Gastrocnemius medialis (tissue), 4 donors: ENCODE measurements around the gene MAML3. TPM values are rescaled to one million over a fixed set of nuclear protein-coding genes. Genes with fewer than 3 reads are reported as not detected.

Experiments used
- ATAC-seq, 2 donors: fragments of 150-250 bp; one replicate each; pipeline ENCODE4 v1.9.1; 2016
- DNase-seq, 2 donors: peaks; one replicate each; pipeline ENCODE4 v3.0.0-alpha.2; 2019
- H3K27ac ChIP-seq, 4 donors: fragments of 200-600 bp; sonication (generic); 1 replicate in 1 of 4; 2 replicates in 3 of 4; pipeline ENCODE4 v1.5.1; 2016 to 2018; ENCODE audit warnings: mild to moderate bottlenecking in 2 of 4, moderate library complexity in 1 of 4
- H3K27me3 ChIP-seq, 3 donors: fragments of 200-600 bp; sonication (generic) in 2 of 3; 1 replicate in 1 of 3; 2 replicates in 2 of 3; pipeline versions ENCODE4 v1.5.1 to v1.6.0; 2016 to 2019; ENCODE audit warnings: mild to moderate bottlenecking in 1 of 3, moderate library complexity in 1 of 3
- H3K36me3 ChIP-seq, 2 donors: fragments of 200-600 bp; sonication (generic) in 1 of 2; one replicate each; pipeline ENCODE4 v1.5.1; 2017 to 2018
- H3K4me1 ChIP-seq, 2 donors: fragments of 200-600 bp; sonication (generic) in 1 of 2; one replicate each; pipeline ENCODE4 v1.5.1; 2016 to 2017; ENCODE audit warnings: mild to moderate bottlenecking in 2 of 2
- H3K4me3 ChIP-seq, 4 donors: fragments of 200-600 bp; sonication (generic) in 3 of 4; 1 replicate in 1 of 4; 2 replicates in 3 of 4; pipeline ENCODE4 v1.5.1; 2016 to 2019; ENCODE audit warnings: mild to moderate bottlenecking in 2 of 4
- H3K9me3 ChIP-seq, 3 donors: fragments of 200-600 bp; sonication (generic) in 2 of 3; 1 replicate in 1 of 3; 2 replicates in 2 of 3; pipeline ENCODE4 v1.5.1; 2016 to 2019
- POLR2A ChIP-seq, 2 donors: fragments of 450-650 bp; IDR thresholded peaks; one replicate each; pipeline ENCODE4 v1.6.1; 2017; ENCODE audit warnings: antibody characterized with exemption in 2 of 2, mild to moderate bottlenecking in 2 of 2, moderate library complexity in 2 of 2
- in situ Hi-C, 4 donors: fragments of 200-750 bp; cut with MboI; loops; one replicate each; pipeline versions ENCODE4 v1.15.0 to v1.8.0; 2017; ENCODE audit warnings: low sequenced_read_pairs in 4 of 4
- intact Hi-C: fragments of 100-400 bp; cut with DNase I; formaldehyde crosslinking; loops from one replicate; pipeline ENCODE4 v1.15.1; 2023; ENCODE audit warnings: low total_unique reads
- total RNA-seq, 4 donors: library from RNA; depleted of rRNA; stranded (reverse); fragments of >200 nt; gene quantifications; one replicate each; pipeline versions ENCODE4 v1.1.0 to v1.2.3, GENCODE V29; 2016
- TF ChIP-seq, protein P1 (sequence below), 5 experiments: fragments of 450-650 bp in 3 of 5; fragments of 200-600 bp in 2 of 5; sonication (generic) in 2 of 5; IDR thresholded peaks in 4 of 5; conservative IDR thresholded peaks in 1 of 5; 1 replicate in 4 of 5; 2 replicates in 1 of 5; pipeline ENCODE4 v1.5.1; 2016 to 2019; ENCODE audit warnings: antibody characterized with exemption in 5 of 5, mild to moderate bottlenecking in 3 of 5, moderate library complexity in 3 of 5

Gene MAML3
- total RNA-seq, 4 donors from 2014 or later: 0.98 to 1.5 (median 1.4) TPM

DNA sequence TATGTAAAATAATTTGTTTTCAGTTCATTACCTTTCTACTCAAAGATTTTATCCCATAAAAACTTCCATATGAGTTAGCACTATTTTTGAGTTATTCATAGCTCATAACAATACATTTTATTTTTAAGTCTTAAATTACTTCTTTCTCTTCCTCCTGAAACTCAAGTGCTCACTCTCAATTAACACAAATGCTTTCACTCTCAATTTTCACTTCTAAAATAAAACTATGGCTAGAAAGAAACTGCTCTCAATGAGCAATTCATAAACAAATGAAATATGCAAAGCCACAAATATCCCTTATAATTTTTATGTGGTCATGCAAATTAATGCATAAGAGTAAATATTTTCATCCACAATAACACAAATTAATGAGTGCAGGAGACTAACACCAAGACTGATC lies 38.8 kb downstream of the MAML3 start:
- no peaks in the 10 kb centered on the region for H3K36me3 ChIP-seq
- no peaks in the 10 kb centered on the region for H3K9me3 ChIP-seq
- no peaks in the 10 kb centered on the region for H3K27me3 ChIP-seq
- ATAC-seq (no peak), DNase-seq (no peak)
- in situ Hi-C loops: no loop called here
- H3K4me3 ChIP-seq: no peak overlapping the region
- no peak overlapping the region for H3K27ac ChIP-seq
- intact Hi-C loops: no loop called here
- no peaks in the 10 kb centered on the region for H3K4me1 ChIP-seq
- TF ChIP-seq, protein P1, sequence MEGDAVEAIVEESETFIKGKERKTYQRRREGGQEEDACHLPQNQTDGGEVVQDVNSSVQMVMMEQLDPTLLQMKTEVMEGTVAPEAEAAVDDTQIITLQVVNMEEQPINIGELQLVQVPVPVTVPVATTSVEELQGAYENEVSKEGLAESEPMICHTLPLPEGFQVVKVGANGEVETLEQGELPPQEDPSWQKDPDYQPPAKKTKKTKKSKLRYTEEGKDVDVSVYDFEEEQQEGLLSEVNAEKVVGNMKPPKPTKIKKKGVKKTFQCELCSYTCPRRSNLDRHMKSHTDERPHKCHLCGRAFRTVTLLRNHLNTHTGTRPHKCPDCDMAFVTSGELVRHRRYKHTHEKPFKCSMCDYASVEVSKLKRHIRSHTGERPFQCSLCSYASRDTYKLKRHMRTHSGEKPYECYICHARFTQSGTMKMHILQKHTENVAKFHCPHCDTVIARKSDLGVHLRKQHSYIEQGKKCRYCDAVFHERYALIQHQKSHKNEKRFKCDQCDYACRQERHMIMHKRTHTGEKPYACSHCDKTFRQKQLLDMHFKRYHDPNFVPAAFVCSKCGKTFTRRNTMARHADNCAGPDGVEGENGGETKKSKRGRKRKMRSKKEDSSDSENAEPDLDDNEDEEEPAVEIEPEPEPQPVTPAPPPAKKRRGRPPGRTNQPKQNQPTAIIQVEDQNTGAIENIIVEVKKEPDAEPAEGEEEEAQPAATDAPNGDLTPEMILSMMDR (IDR thresholded peaks at IDR 0.05 in 4 of 5, conservative IDR thresholded peaks at IDR 0.05 in 1 of 5): no peak
- TF ChIP-seq POLR2A (IDR thresholded peaks at IDR 0.05): no peak

DNA sequence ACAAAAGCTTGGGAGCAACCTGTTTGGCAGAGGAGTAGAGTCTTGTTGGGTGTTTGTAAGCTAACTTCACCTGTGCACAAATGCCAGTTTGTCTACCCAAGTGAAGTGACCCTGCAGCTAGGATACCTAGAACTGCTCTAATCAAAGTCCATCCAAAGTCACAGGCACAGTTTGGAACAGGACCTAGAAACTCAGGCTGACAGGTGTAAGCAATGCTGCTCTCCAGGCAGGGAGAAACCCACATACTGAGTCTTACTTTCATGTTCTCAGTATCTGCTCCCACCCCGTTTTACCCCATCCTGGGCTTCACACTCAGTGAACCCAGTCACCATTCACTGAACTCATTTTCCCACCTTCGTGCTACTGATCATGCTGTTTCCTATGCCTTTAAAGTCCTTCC lies 40.3 kb downstream of the MAML3 start:
- Histone ChIP-seq H3K4me3 (no peak overlapping the region), H3K27ac (no peak overlapping the region), H3K4me1 (no peaks in the 10 kb centered on the region), H3K27me3 (no peaks in the 10 kb centered on the region), H3K36me3 (no peaks in the 10 kb centered on the region), H3K9me3 (no peaks in the 10 kb centered on the region)
- intact Hi-C loops (no loop called here), in situ Hi-C loops (no loop called here)
- DNase-seq (no peak), ATAC-seq (no peak)
- TF ChIP-seq, protein P1 (IDR thresholded peaks at IDR 0.05 in 4 of 5, conservative IDR thresholded peaks at IDR 0.05 in 1 of 5): no peak
- TF ChIP-seq POLR2A (IDR thresholded peaks at IDR 0.05): no peak

DNA sequence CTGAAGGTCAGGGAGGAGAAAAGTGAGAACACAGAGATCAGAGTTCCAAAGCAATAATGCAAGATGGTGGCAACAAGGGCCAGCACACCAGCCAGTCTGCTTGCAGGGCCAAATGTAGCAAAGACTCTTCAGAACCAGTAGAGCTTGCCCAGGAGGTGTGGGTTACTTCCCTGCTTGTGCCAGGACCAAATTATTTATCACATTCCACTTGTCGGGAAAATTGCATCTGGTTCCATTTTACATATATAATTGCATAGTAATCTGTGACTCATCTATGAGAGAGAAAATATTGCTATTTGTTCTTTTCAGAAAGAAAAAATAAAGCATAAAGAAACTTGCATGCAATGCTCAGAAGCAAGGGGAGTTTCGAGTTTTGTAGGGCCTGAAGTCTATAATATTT lies 41.4 kb downstream of the MAML3 start:
- intact Hi-C loops: no loop called here
- H3K27me3 ChIP-seq: no peaks in the 10 kb centered on the region
- H3K27ac ChIP-seq: no peak overlapping the region
- no peaks in the 10 kb centered on the region for H3K9me3 ChIP-seq
- H3K4me1 ChIP-seq: no peaks in the 10 kb centered on the region
- ATAC-seq (no peak), DNase-seq (no peak)
- H3K4me3 ChIP-seq: no peak overlapping the region
- H3K36me3 ChIP-seq: no peaks in the 10 kb centered on the region
- in situ Hi-C loops: no loop called here
- TF ChIP-seq, protein P1 (IDR thresholded peaks at IDR 0.05 in 4 of 5, conservative IDR thresholded peaks at IDR 0.05 in 1 of 5): no peak
- no peak for TF ChIP-seq POLR2A (IDR thresholded peaks at IDR 0.05)

DNA sequence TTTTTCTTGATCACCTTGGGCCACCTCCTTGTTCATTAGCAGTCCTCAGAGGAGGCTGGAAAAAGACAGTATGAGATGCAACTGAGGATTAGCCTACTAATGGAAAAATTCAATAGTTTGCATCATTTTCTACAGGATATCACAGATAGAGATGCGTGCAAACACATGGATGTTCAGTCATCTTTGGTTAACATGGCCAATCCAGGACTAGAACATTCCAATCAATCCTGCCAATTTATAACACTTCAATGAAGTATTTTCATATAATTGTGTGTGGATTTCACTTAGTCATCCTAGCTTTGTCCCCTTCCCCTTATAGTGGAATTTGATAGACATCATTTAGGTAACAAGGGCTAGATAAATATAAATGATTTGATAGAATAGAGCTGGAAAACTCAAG lies 42.7 kb downstream of the MAML3 start:
- intact Hi-C loops: no loop called here
- in situ Hi-C loops: no loop called here
- DNase-seq (no peak), ATAC-seq (no peak)
- H3K9me3 ChIP-seq: no peaks in the 10 kb centered on the region
- H3K4me1 ChIP-seq: no peaks in the 10 kb centered on the region
- no peak for TF ChIP-seq POLR2A (IDR thresholded peaks at IDR 0.05)
- TF ChIP-seq, protein P1 (IDR thresholded peaks at IDR 0.05 in 4 of 5, conservative IDR thresholded peaks at IDR 0.05 in 1 of 5): no peak
- H3K27ac ChIP-seq: no peak overlapping the region
- no peak overlapping the region for H3K4me3 ChIP-seq
- H3K27me3 ChIP-seq: no peaks in the 10 kb centered on the region
- H3K36me3 ChIP-seq: no peaks in the 10 kb centered on the region

DNA sequence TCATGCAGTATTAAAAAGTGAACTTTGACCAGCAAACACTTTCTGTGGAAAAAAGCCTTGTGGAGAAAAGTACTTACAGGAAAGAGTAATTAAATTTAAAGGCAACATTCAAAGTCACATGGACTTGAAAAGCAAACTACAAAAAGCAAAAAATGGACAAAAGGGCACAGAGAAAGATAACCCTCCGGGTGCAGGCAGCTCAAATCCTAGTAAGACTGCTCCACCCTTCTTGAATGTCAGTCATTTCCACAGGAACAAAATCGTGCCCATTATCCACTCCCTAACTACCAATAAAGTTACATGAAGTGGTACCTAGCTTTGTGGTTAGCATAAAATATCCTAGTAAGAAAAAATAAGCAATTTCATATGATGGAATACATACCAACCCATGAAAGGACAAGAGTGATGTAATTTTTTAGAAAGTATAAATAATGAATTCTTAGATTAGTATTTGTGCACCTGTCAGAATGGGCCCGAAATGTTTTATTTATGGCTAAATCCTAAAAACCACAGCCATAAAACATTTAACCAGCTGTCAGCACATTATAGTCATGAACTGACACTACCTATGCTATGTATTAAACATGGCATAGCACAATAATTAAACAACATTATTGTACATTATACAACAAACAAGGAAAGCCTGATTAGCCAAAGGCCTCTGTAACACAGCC lies 43.3 kb downstream of the MAML3 start:
- Histone ChIP-seq H3K4me1 (no peaks in the 10 kb centered on the region), H3K36me3 (no peaks in the 10 kb centered on the region), H3K27ac (no peak overlapping the region), H3K27me3 (no peaks in the 10 kb centered on the region), H3K4me3 (no peak overlapping the region), H3K9me3 (no peaks in the 10 kb centered on the region)
- no peak for DNase-seq
- in situ Hi-C loops (no loop called here), intact Hi-C loops (no loop called here)
- TF ChIP-seq POLR2A (IDR thresholded peaks at IDR 0.05): no peak
- TF ChIP-seq, protein P1 (IDR thresholded peaks at IDR 0.05 in 4 of 5, conservative IDR thresholded peaks at IDR 0.05 in 1 of 5): no peak
- no peak for ATAC-seq
